ENCODE measurements around the gene SORCS2.

Gene SORCS2

GRCh38 chr4:7436256-7436655, 243.9 kb downstream of the SORCS2 start:
- TF ChIP-seq FOXP2 (optimal IDR thresholded peaks at IDR 0.05; ENCODE audit: borderline replicate concordance, extremely low read depth, extremely low read length, insufficient read depth) (no peak), POLR2AphosphoS5 (IDR thresholded peaks at IDR 0.05; ENCODE audit: low read depth, low read length) (no peak), TAF1 (IDR thresholded peaks at IDR 0.05; ENCODE audit: borderline replicate concordance, insufficient read depth, low read length) (no peak), REST (IDR thresholded peaks at IDR 0.05; ENCODE audit: insufficient read depth in 1 of 2, low read depth in 2 of 2, low read length in 2 of 2) (no peak), SIN3A (IDR thresholded peaks at IDR 0.05; ENCODE audit: borderline replicate concordance, insufficient read depth, low read length) (no peak)

- TF ChIP-seq SIN3A (IDR thresholded peaks at IDR 0.05; ENCODE audit: borderline replicate concordance, insufficient read depth, low read length) (no peak), POLR2AphosphoS5 (IDR thresholded peaks at IDR 0.05; ENCODE audit: low read depth, low read length) (no peak)
Measured at GRCh38 chr4:7439699-7440098, 247.4 kb downstream of the SORCS2 start.

- TF ChIP-seq FOXP2 (optimal IDR thresholded peaks at IDR 0.05; ENCODE audit: borderline replicate concordance, extremely low read depth, extremely low read length, insufficient read depth) (no peak), SIN3A (IDR thresholded peaks at IDR 0.05; ENCODE audit: borderline replicate concordance, insufficient read depth, low read length) (no peak), POLR2AphosphoS5 (IDR thresholded peaks at IDR 0.05; ENCODE audit: low read depth, low read length) (no peak), TAF1 (IDR thresholded peaks at IDR 0.05; ENCODE audit: borderline replicate concordance, insufficient read depth, low read length) (no peak), REST (IDR thresholded peaks at IDR 0.05; ENCODE audit: insufficient read depth in 1 of 2, low read depth in 2 of 2, low read length in 2 of 2) (no peak)
Measured at GRCh38 chr4:7441201-7441600, 248.9 kb downstream of the SORCS2 start.

GRCh38 chr4:7442574-7443162, 250.3 kb downstream of the SORCS2 start:
- no peak for TF ChIP-seq POLR2AphosphoS5 (IDR thresholded peaks at IDR 0.05; ENCODE audit: low read depth, low read length)
- TF ChIP-seq TAF1 (IDR thresholded peaks at IDR 0.05; ENCODE audit: borderline replicate concordance, insufficient read depth, low read length): no peak
- TF ChIP-seq SIN3A (IDR thresholded peaks at IDR 0.05; ENCODE audit: borderline replicate concordance, insufficient read depth, low read length): no peak
- no peak for TF ChIP-seq REST (IDR thresholded peaks at IDR 0.05; ENCODE audit: insufficient read depth in 1 of 2, low read depth in 2 of 2, low read length in 2 of 2)
- TF ChIP-seq FOXP2 (optimal IDR thresholded peaks at IDR 0.05; ENCODE audit: borderline replicate concordance, extremely low read depth, extremely low read length, insufficient read depth): no peak

GRCh38 chr4:7444314-7444713, 252.0 kb downstream of the SORCS2 start:
- TF ChIP-seq POLR2AphosphoS5 (IDR thresholded peaks at IDR 0.05; ENCODE audit: low read depth, low read length) (no peak), SIN3A (IDR thresholded peaks at IDR 0.05; ENCODE audit: borderline replicate concordance, insufficient read depth, low read length) (no peak), TAF1 (IDR thresholded peaks at IDR 0.05; ENCODE audit: borderline replicate concordance, insufficient read depth, low read length) (no peak), FOXP2 (optimal IDR thresholded peaks at IDR 0.05; ENCODE audit: borderline replicate concordance, extremely low read depth, extremely low read length, insufficient read depth) (no peak), REST (IDR thresholded peaks at IDR 0.05; ENCODE audit: insufficient read depth in 1 of 2, low read depth in 2 of 2, low read length in 2 of 2) (no peak)

All from PFSK-1 (cell line).